Natural killer cell (primary cell): ENCODE data around the gene SDC1. TPM values are rescaled to one million over a fixed set of nuclear protein-coding genes. Genes with fewer than 3 reads are reported as not detected.

Experiments
- ATAC-seq, 3 donors: fragments of 150-1000 bp in 2 of 3; fragments of 200-7000 bp in 1 of 3; cut with Tn5 transposase; 1 replicate in 1 of 3; 2 replicates in 2 of 3; pipeline ENCODE4 v1.10.0; 2021; ENCODE audit warnings: mild to moderate bottlenecking in 2 of 3, moderate library complexity in 2 of 3
- DNase-seq, 2 donors: peaks; one replicate each; pipeline versions ENCODE4 v3.0.0 to v3.0.0-alpha.2; 2013 to 2021; ENCODE audit warnings: mixed read lengths in 1 of 2
- H3K27ac ChIP-seq: one replicate; pipeline ENCODE4 v1.5.1; 2013; ENCODE audit warnings: mild to moderate bottlenecking, low read length
- H3K27me3 ChIP-seq: one replicate; pipeline ENCODE4 v1.6.1; 2013; ENCODE audit warnings: low read length; ENCODE audit not compliant: control insufficient read depth, insufficient read depth
- H3K36me3 ChIP-seq: one replicate; pipeline ENCODE4 v1.6.1; 2013; ENCODE audit warnings: low read length; ENCODE audit not compliant: control insufficient read depth, insufficient read depth
- H3K4me1 ChIP-seq: one replicate; pipeline ENCODE4 v1.6.1; 2013; ENCODE audit warnings: low read length; ENCODE audit not compliant: control insufficient read depth, insufficient read depth
- H3K4me3 ChIP-seq: one replicate; pipeline ENCODE4 v1.5.1; 2013; ENCODE audit warnings: low read length
- H3K9me3 ChIP-seq: one replicate; pipeline ENCODE4 v1.6.1; 2013; ENCODE audit warnings: low read length; ENCODE audit not compliant: control insufficient read depth, insufficient read depth
- H3K27ac Mint-ChIP-seq, 2 donors: one replicate each; pipeline ENCODE4 v1.8.0; 2022; ENCODE audit warnings: mild to moderate bottlenecking in 2 of 2, mixed read lengths in 2 of 2, moderate library complexity in 1 of 2
- H3K27me3 Mint-ChIP-seq, 2 donors: one replicate each; pipeline ENCODE4 v1.8.0; 2022; ENCODE audit warnings: low read depth in 2 of 2, mixed read lengths in 2 of 2
- H3K36me3 Mint-ChIP-seq: one replicate; pipeline ENCODE4 v1.8.0; 2022; ENCODE audit warnings: mixed read lengths
- H3K4me1 Mint-ChIP-seq, 2 donors: one replicate each; pipeline ENCODE4 v1.8.0; 2022; ENCODE audit warnings: mixed read lengths in 2 of 2
- H3K4me3 Mint-ChIP-seq: one replicate; pipeline ENCODE4 v1.8.0; 2022; ENCODE audit warnings: mild to moderate bottlenecking, moderate library complexity, mixed read lengths
- H3K9me3 Mint-ChIP-seq, 2 donors: one replicate each; pipeline ENCODE4 v1.8.0; 2022; ENCODE audit warnings: mixed read lengths in 2 of 2
- CTCF ChIP-seq: fragments of 200-600 bp; IDR thresholded peaks from one replicate; pipeline ENCODE4 v1.8.0; 2022; ENCODE audit warnings: antibody characterized with exemption
- whole genome bisulfite sequencing: methylation state at CpG from one replicate; pipeline ENCODE4 v1.1.7; 2013; ENCODE audit warnings: missing lambda C conversion rate; ENCODE audit not compliant: insufficient coverage; 5-methylcytosine and 5-hydroxymethylcytosine counted together
- intact Hi-C: fragments of 100-400 bp; cut with micrococcal nuclease; formaldehyde crosslinking; loops from one replicate; pipeline ENCODE4 v1.14.2; 2022
- total RNA-seq, 4 donors: library from RNA; stranded (reverse); fragments of 120-200 nt in 1 of 4; gene quantifications; one replicate each; pipeline versions ENCODE4 v1.2.3 to v1.2.4, GENCODE V29; 2013 to 2022

Gene SDC1
- total RNA-seq, 3 donors from 2014 or later (not counting 1 experiment from before 2014, with no cell fraction given) = 0.63 TPM; not detected in 2

DNA sequence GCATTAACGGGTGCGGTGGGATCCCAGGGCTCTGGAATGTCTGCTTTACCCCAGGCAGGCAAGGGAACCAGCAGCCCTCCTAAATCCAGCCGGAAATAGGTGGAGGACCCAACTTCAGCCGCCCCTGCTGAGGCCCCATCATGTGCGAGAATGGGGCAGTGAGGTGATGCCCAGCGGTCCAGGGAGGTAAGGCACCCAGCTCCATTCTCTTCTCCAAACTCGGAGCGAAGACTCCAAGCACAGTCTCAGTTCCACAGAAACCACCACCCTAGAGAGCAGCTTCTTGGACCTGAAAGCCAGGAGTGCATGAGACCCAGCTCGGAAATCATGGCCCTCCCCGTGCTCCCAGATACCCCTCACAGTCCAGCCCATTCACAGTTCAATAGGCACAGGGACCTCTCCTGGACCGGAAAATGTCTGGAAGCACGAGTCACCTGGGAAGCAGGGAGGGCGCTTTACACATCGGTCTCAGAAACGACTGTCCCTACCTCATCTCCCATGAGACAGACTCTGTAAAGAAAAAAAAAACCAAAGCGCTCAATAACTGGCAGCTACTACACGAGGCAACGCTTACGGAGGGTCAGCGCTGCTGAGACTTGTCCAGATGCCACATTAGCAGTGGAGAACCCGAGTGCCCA lies 2.0 kb downstream of the SDC1 start:
- Mint-ChIP-seq H3K4me1 (no peaks in the 10 kb centered on the region), H3K36me3 (no peaks in the 10 kb centered on the region), H3K27me3 (peaks cover 36 to 47% of the 10 kb centered on the region in 2 donors), H3K4me3 (peak overlapping the region; percentile 17), H3K9me3 (no peaks in the 10 kb centered on the region), H3K27ac (no peak overlapping the region)
- no peak overlapping the region for H3K27ac ChIP-seq
- H3K36me3 ChIP-seq = no peaks in the 10 kb centered on the region
- no peak for TF ChIP-seq CTCF
- ATAC-seq = no peak
- H3K4me3 ChIP-seq = no peak overlapping the region
- H3K4me1 ChIP-seq = peaks cover 15% of the 10 kb centered on the region
- H3K9me3 ChIP-seq = no peaks in the 10 kb centered on the region
- DNase-seq = no peak
- peaks cover 15% of the 10 kb centered on the region for H3K27me3 ChIP-seq
- 40% methylated on average over 21 of the region's 21 CpGs for WGBS
- intact Hi-C loops = no loop called here

DNA sequence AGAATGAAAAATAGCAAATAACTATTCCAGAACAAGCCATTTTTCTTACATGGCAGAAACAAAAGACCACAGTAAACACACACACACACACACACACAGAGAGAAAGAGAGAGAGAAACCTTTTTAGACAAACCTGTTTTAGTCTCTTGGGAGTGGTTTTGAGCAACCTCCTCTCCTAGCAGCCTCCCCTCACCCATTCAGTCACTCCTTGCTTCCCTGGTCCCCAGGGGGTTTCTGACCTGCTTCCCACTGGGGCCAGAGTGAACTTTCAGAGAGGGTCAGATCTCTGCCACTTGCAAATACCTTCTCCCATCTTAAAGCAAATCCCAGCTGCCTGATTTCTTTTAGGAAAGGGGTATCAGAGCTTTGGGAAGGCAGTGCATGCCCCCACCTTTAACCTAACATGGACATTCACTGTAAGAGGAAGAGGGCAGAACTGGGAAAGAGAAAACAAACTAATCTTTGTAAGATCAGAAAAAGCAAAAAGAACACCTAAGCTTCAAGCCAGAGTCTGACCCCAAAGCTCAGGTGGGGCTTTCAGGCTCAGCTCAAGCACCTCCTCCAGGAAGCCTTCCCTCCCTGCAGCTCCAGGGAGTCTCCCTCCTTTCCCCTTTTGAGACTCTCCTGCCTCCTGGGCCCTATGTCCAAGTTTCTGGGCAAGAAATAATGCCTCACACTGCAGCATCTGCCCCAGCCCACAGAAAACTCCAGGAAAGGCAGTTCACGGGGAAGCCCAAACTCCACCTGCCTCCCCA lies 2.7 kb downstream of the SDC1 start:
- Histone ChIP-seq H3K36me3 (no peaks in the 10 kb centered on the region), H3K27ac (no peak overlapping the region), H3K4me3 (no peak overlapping the region), H3K9me3 (no peaks in the 10 kb centered on the region), H3K4me1 (peaks cover 15% of the 10 kb centered on the region), H3K27me3 (peaks cover 15% of the 10 kb centered on the region)
- H3K27ac Mint-ChIP-seq = no peak overlapping the region
- DNase-seq (no peak), ATAC-seq (no peak)
- WGBS = 79% methylated on average over 1 of the region's 1 CpG
- peaks cover 29 to 40% of the 10 kb centered on the region in 2 donors for H3K27me3 Mint-ChIP-seq
- no peak for TF ChIP-seq CTCF
- intact Hi-C loops = no loop called here
- H3K36me3 Mint-ChIP-seq = no peaks in the 10 kb centered on the region
- no peaks in the 10 kb centered on the region for H3K4me1 Mint-ChIP-seq
- no peaks in the 10 kb centered on the region for H3K9me3 Mint-ChIP-seq
- peak overlapping the region; percentile 0 for H3K4me3 Mint-ChIP-seq

- 71% methylated on average over 2 of the region's 3 CpGs for WGBS
- no peak for DNase-seq
- Histone ChIP-seq H3K9me3 (no peaks in the 10 kb centered on the region), H3K4me3 (no peak overlapping the region), H3K36me3 (no peaks in the 10 kb centered on the region), H3K27ac (no peak overlapping the region), H3K4me1 (peaks cover 15% of the 10 kb centered on the region), H3K27me3 (peaks cover 15% of the 10 kb centered on the region)
- Mint-ChIP-seq H3K36me3 (no peaks in the 10 kb centered on the region), H3K27me3 (peaks cover 29 to 39% of the 10 kb centered on the region in 2 donors), H3K4me3 (peak overlapping the region; percentile 0), H3K9me3 (no peaks in the 10 kb centered on the region), H3K27ac (no peak overlapping the region), H3K4me1 (no peaks in the 10 kb centered on the region)
- TF ChIP-seq CTCF = no peak
- intact Hi-C loops = no loop called here
- ATAC-seq = no peak
These were observed 3.4 kb downstream of the SDC1 start for GRCh38 chr2:20221555-20221973.
